ENCODE results near the gene MEGF6.

Gene MEGF6

GRCh38 chr1:3523980-3524379 lies 87.3 kb downstream of the MEGF6 start:
- TF ChIP-seq ZNF70 (CRISPR knock-in tag; IDR thresholded peaks at IDR 0.05) (no peak), ZNF565 (CRISPR knock-in tag; conservative IDR thresholded peaks at IDR 0.05; ENCODE audit: low read depth) (no peak)

GRCh38 chr1:3522564-3523265 lies 88.6 kb downstream of the MEGF6 start:
- no peak for TF ChIP-seq TCF4 (CRISPR knock-in tag; IDR thresholded peaks at IDR 0.05; ENCODE audit: borderline replicate concordance)
- TF ChIP-seq ISL1 (CRISPR knock-in tag; IDR thresholded peaks at IDR 0.05), result no peak
- no peak for TF ChIP-seq ZC3H10 (CRISPR knock-in tag; IDR thresholded peaks at IDR 0.05)
- TF ChIP-seq TOX (CRISPR knock-in tag; IDR thresholded peaks at IDR 0.05; ENCODE audit: borderline replicate concordance), result no peak
- no peak for TF ChIP-seq ZNF8 (CRISPR knock-in tag; IDR thresholded peaks at IDR 0.05)
- TF ChIP-seq ARNTL (CRISPR knock-in tag; IDR thresholded peaks at IDR 0.05; ENCODE audit: borderline replicate concordance, low read depth), result no peak
- TF ChIP-seq POU6F1 (CRISPR knock-in tag; IDR thresholded peaks at IDR 0.05; ENCODE audit: borderline replicate concordance, low read depth), result no peak
- no peak for TF ChIP-seq ESRRG (CRISPR knock-in tag; IDR thresholded peaks at IDR 0.05)
- no peak for TF ChIP-seq ZFP30 (CRISPR knock-in tag; IDR thresholded peaks at IDR 0.05)
- no peak for TF ChIP-seq PATZ1 (CRISPR knock-in tag; IDR thresholded peaks at IDR 0.05; ENCODE audit: borderline replicate concordance)
- no peak for TF ChIP-seq OSR1 (CRISPR knock-in tag; IDR thresholded peaks at IDR 0.05)
- ATAC-seq, result no peak; the same call in 2 of the 3 replicates

More at GRCh38 chr1:3523980-3524379, 87.3 kb downstream of the MEGF6 start:
- ATAC-seq, result no peak

GRCh38 chr1:3522112-3522511 lies 89.2 kb downstream of the MEGF6 start:
- ATAC-seq, result no peak

More at GRCh38 chr1:3522112-3522511, 89.2 kb downstream of the MEGF6 start:
- no peak for TF ChIP-seq CSDC2 (CRISPR knock-in tag; IDR thresholded peaks at IDR 0.05)
- TF ChIP-seq CSRNP3 (CRISPR knock-in tag; IDR thresholded peaks at IDR 0.05), result no peak
- TF ChIP-seq ZNF565 (CRISPR knock-in tag; conservative IDR thresholded peaks at IDR 0.05; ENCODE audit: low read depth), result no peak
- no peak for TF ChIP-seq POU6F1 (CRISPR knock-in tag; IDR thresholded peaks at IDR 0.05; ENCODE audit: borderline replicate concordance, low read depth)
- TF ChIP-seq CREB5 (CRISPR knock-in tag; IDR thresholded peaks at IDR 0.05; ENCODE audit: low read depth), result no peak
- no peak for TF ChIP-seq TOX (CRISPR knock-in tag; IDR thresholded peaks at IDR 0.05; ENCODE audit: borderline replicate concordance)
- TF ChIP-seq ISL1 (CRISPR knock-in tag; IDR thresholded peaks at IDR 0.05), result no peak
- TF ChIP-seq ZC3H10 (CRISPR knock-in tag; IDR thresholded peaks at IDR 0.05), result no peak
- no peak for TF ChIP-seq PPARA (CRISPR knock-in tag; IDR thresholded peaks at IDR 0.05; ENCODE audit: borderline replicate concordance)
- TF ChIP-seq TCF4 (CRISPR knock-in tag; IDR thresholded peaks at IDR 0.05; ENCODE audit: borderline replicate concordance), result no peak
- TF ChIP-seq BACH2 (CRISPR knock-in tag; IDR thresholded peaks at IDR 0.05; ENCODE audit: borderline replicate concordance), result no peak
- no peak for TF ChIP-seq SNAI2 (CRISPR knock-in tag; IDR thresholded peaks at IDR 0.05)
- no peak for TF ChIP-seq RARB (CRISPR knock-in tag; IDR thresholded peaks at IDR 0.05)
- TF ChIP-seq ARNTL (CRISPR knock-in tag; IDR thresholded peaks at IDR 0.05; ENCODE audit: borderline replicate concordance, low read depth), result no peak
- TF ChIP-seq GLIS3 (CRISPR knock-in tag; IDR thresholded peaks at IDR 0.05), result no peak
- TF ChIP-seq ESRRG (CRISPR knock-in tag; IDR thresholded peaks at IDR 0.05), result no peak
- TF ChIP-seq OSR1 (CRISPR knock-in tag; IDR thresholded peaks at IDR 0.05), result no peak
- no peak for TF ChIP-seq ZFP30 (CRISPR knock-in tag; IDR thresholded peaks at IDR 0.05)
- TF ChIP-seq ZFP3 (CRISPR knock-in tag; IDR thresholded peaks at IDR 0.05), result no peak
- no peak for TF ChIP-seq TSHZ2 (CRISPR knock-in tag; IDR thresholded peaks at IDR 0.05)

All from SK-N-SH treated with all-trans-retinoic acid at 6 μM for 48 hours (cell line).